ENCODE results near the gene KRT82. TPM values are rescaled to one million over a fixed set of nuclear protein-coding genes. Genes with fewer than 3 reads are reported as not detected.
"Not testable (repeated sequence)": the region's sequence is repeated elsewhere in the genome, so short reads cannot be mapped to it uniquely, and the experiment has no call there.

KRT82 gene
- total RNA-seq, 4 donors from 2014 or later = not detected

DNA sequence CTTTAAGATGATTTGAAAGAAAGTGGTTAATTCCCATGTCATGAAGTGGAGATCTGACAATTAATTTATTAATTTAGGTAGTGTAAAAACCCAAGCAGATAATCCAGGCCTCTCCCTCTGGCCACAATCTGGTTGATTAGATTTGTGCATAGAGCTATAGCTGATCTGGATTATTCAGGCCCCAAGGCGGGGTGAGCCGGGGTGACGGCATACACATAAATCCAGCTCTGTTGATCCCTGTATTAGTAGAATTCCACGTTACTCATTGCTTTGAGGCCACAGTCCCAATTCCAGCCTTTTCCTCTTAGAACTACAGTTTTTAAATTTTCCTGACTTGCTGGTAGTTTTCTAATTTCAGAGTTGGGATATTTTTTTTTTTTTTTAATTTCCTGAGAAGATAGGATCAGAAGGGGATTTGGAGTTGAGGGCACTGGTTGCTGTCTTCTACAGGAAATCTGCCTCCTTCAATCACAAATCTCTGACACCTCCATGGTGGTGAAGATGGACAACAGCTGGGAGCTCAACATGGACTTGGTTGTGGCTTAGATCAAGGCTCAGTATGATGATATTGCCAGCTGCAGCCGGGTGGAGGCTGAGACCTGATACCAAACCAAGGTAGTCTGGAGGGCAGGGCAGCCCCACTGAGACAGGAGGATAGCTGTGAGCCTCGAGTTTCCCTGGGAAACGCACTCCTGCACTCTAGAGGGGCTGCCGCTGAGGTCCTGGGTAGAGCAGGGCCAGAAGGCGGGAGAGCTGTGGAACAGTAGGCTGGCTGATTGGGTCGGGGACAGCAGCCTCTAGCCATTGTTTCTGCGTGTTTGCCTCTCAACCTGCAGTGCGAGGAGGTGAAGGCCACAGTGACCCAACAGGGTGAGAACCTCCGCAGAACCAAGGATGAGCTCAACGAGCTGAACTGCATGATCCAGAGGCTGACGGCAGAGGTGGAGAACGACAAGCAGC lies 58.3 kb downstream of the KRT82 start:
- no peak for ATAC-seq (ENCODE audit: low FRiP score)

DNA sequence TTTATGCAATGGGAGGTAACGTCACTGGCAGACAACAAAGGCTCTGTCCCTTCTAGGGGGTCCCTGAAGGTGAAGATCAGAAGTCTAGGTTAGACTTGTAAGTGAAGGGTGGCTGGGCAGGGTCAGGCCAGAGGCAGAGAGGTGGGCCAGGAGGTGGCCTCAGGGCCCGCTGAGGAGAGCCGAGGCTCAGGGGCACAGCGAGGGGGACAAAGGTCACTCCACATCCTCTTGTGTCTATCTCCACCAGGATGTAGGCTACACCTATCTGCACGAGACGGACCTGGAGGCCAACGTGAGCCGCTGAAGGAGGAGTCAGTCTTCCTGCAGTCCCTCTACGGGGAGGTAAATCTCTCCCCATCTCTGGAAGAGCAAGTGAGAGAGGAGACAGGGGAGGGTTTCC lies 59.1 kb downstream of the KRT82 start:
- ATAC-seq (ENCODE audit: low FRiP score) (no peak), DNase-seq (ENCODE audit: low spot score) (no peak)
- TF ChIP-seq, protein P1, sequence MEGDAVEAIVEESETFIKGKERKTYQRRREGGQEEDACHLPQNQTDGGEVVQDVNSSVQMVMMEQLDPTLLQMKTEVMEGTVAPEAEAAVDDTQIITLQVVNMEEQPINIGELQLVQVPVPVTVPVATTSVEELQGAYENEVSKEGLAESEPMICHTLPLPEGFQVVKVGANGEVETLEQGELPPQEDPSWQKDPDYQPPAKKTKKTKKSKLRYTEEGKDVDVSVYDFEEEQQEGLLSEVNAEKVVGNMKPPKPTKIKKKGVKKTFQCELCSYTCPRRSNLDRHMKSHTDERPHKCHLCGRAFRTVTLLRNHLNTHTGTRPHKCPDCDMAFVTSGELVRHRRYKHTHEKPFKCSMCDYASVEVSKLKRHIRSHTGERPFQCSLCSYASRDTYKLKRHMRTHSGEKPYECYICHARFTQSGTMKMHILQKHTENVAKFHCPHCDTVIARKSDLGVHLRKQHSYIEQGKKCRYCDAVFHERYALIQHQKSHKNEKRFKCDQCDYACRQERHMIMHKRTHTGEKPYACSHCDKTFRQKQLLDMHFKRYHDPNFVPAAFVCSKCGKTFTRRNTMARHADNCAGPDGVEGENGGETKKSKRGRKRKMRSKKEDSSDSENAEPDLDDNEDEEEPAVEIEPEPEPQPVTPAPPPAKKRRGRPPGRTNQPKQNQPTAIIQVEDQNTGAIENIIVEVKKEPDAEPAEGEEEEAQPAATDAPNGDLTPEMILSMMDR (IDR thresholded peaks at IDR 0.05) = no peak

More for the DNA sequence above, 58.3 kb downstream of the KRT82 start:
- TF ChIP-seq, protein P1 (IDR thresholded peaks at IDR 0.05) = no peak
- DNase-seq (ENCODE audit: low spot score) = no peak

DNA sequence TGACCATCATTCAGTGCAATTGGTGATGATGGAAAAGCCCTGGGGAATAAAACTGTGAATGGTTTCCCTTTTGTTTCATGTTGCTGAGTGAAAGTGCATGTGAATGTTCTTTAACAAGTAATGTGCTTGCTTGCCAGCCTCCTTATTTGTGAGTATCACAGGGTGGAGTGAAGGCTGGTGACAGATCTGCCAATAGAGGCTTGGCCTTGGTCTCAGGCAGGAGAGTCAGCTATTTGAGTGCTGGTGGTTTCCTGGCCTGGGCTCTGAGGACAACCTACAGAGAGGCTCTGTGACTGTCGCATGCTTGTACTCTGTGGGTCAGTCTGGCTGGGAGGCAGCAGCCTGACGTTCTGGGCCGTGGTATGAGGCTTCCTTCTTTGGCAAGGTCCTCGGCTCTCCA lies 59.5 kb downstream of the KRT82 start:
- ATAC-seq (ENCODE audit: low FRiP score) (no peak), DNase-seq (ENCODE audit: low spot score) (no peak)
- TF ChIP-seq, protein P1 (IDR thresholded peaks at IDR 0.05) = no peak

DNA sequence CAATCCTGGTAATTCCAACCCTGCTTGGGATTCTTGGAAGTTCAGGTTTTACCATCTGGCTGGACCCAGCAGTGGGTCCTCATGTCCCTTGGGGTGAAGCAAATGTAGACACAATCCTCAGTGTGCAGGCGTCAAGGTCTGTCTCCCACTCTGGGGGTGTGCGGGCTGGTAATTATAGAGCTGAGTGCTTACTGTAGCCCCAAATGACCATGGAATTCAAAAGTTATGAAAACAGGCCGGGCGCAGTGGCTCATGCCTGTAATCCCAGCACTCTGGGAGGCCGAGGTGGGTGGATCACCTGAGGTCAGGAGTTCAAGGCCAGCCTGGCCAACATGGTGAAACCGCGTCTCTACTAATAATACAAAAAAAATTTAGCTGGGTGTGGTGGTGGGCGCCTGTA lies 61.1 kb downstream of the KRT82 start:
- not testable (repeated sequence) for DNase-seq (ENCODE audit: low spot score); ATAC-seq (ENCODE audit: low FRiP score)

DNA sequence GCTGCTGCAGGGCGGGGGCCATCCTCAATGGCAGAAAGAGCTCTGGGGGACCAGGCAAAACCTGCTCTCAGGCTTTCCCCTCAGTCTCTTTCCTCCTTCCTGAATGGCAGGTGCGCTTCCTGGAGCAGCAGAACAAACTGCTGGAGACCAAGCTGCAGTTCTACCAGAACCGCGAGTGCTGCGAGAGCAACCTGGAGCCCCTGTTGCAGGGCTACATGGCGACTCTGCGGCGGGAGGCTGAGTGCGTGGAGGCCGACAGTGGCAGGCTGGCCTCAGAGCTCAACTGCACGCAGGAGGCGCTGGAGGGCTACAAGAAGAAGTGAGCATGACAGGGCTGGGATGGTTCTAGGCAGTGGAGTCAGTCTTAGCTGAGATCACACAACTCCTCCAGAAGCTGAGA lies 62.0 kb downstream of the KRT82 start:
- no peak for ATAC-seq (ENCODE audit: low FRiP score)
- TF ChIP-seq, protein P1 (IDR thresholded peaks at IDR 0.05) = no peak
- no peak for DNase-seq (ENCODE audit: low spot score)

Other genes with a start within 250 kb of the KRT82 start
- 1 to 10 TPM in 1 of 4 donors, under 1 TPM in 2, not detected in 1; 0.37 to 5.5 (median 0.75) TPM for gene KRT80, start 214.3 kb downstream of the KRT82 start, total RNA-seq
- 100 to 1,000 TPM in 3 of 4 donors, 1 to 10 TPM in 1; 2.5 to 248 (median 111) TPM for gene KRT7, start 173.1 kb downstream of the KRT82 start, total RNA-seq
- gene KRT86, start 131.7 kb downstream of the KRT82 start, total RNA-seq = under 1 TPM in 1 of 4 donors, not detected in 3; 0.37 TPM
- not detected for gene KRT81, start 114.8 kb downstream of the KRT82 start, total RNA-seq
- not detected for gene KRT83, start 84.9 kb downstream of the KRT82 start, total RNA-seq
- gene KRT85, start 38.9 kb downstream of the KRT82 start, total RNA-seq = not detected
- gene KRT84, start 20.7 kb downstream of the KRT82 start, total RNA-seq = not detected
- not detected for gene KRT75, start 28.0 kb upstream of the KRT82 start, total RNA-seq
- gene KRT6B, start 45.8 kb upstream of the KRT82 start, total RNA-seq = under 1 TPM in 2 of 4 donors, not detected in 2; 0.24 to 0.46 TPM
- gene KRT6C, start 67.5 kb upstream of the KRT82 start, total RNA-seq = not detected
- 10 to 100 TPM in 2 of 4 donors, 1 to 10 TPM in 2; 3.3 to 40.7 (median 8.4) TPM for gene KRT6A, start 86.9 kb upstream of the KRT82 start, total RNA-seq
- gene KRT5, start 114.1 kb upstream of the KRT82 start, total RNA-seq = 10 to 100 TPM in 3 of 4 donors, 1 to 10 TPM in 1; 3.6 to 59.0 (median 14.4) TPM
- gene KRT71, start 146.8 kb upstream of the KRT82 start, total RNA-seq = not detected
- not detected for gene KRT74, start 167.5 kb upstream of the KRT82 start, total RNA-seq
- gene KRT72, start 195.1 kb upstream of the KRT82 start, total RNA-seq = under 1 TPM in 1 of 4 donors, not detected in 3; 0.31 TPM
- gene KRT73, start 212.2 kb upstream of the KRT82 start, total RNA-seq = not detected
- gene KRT2, start 245.9 kb upstream of the KRT82 start, total RNA-seq = not detected